Thoracic aorta (tissue), 2 donors: ENCODE data around the gene CHTF18. TPM values are rescaled to one million over a fixed set of nuclear protein-coding genes. Genes with fewer than 3 reads are reported as not detected.

Source experiments
- ATAC-seq: fragments of 150-250 bp; one replicate; pipeline ENCODE4 v1.8.0; 2017; ENCODE audit warnings: low read depth; ENCODE audit not compliant: insufficient number of reproducible peaks, low FRiP score
- DNase-seq: peaks from one replicate; pipeline ENCODE4 v3.0.0-alpha.2; 2020; ENCODE audit warnings: low spot score
- H3K27ac ChIP-seq, 2 donors: fragments of 200-600 bp; sonication (generic); 1 replicate in 1 of 2; 2 replicates in 1 of 2; pipeline ENCODE4 v1.5.1; 2016; ENCODE audit warnings: mild to moderate bottlenecking in 2 of 2, moderate library complexity in 2 of 2
- H3K27me3 ChIP-seq: fragments of 200-600 bp; sonication (generic); replicated peaks from 2 replicates; pipeline ENCODE4 v1.6.0; 2016; ENCODE audit warnings: mild to moderate bottlenecking; ENCODE audit not compliant: insufficient read depth
- H3K36me3 ChIP-seq: fragments of 200-600 bp; sonication (generic); one replicate; pipeline ENCODE4 v1.5.1; 2016
- H3K4me1 ChIP-seq, 2 donors: fragments of 200-600 bp; sonication (generic); 1 replicate in 1 of 2; 2 replicates in 1 of 2; pipeline versions ENCODE4 v1.5.1 to v1.6.0; 2016; ENCODE audit warnings: low read depth in 2 of 2, mild to moderate bottlenecking in 1 of 2; ENCODE audit not compliant: control insufficient read depth in 1 of 2
- H3K4me3 ChIP-seq: fragments of 200-600 bp; sonication (generic); 2 replicates; pipeline ENCODE4 v1.5.1; 2016; ENCODE audit warnings: mild to moderate bottlenecking
- H3K9me3 ChIP-seq: fragments of 200-600 bp; sonication (generic); 2 replicates; pipeline ENCODE4 v1.5.1; 2016
- CTCF ChIP-seq: fragments of 200-600 bp; sonication (generic); IDR thresholded peaks from one replicate; pipeline ENCODE4 v1.5.1; 2019; ENCODE audit warnings: antibody characterized with exemption
- total RNA-seq, 2 donors: library from RNA; depleted of rRNA; stranded (reverse); fragments of >200 nt; gene quantifications; one replicate each; pipeline versions ENCODE4 v1.1.0 to v1.2.3, GENCODE V29; 2016

CHTF18 gene
- total RNA-seq, 2 donors from 2014 or later = 10.2 to 15.4 TPM

DNA sequence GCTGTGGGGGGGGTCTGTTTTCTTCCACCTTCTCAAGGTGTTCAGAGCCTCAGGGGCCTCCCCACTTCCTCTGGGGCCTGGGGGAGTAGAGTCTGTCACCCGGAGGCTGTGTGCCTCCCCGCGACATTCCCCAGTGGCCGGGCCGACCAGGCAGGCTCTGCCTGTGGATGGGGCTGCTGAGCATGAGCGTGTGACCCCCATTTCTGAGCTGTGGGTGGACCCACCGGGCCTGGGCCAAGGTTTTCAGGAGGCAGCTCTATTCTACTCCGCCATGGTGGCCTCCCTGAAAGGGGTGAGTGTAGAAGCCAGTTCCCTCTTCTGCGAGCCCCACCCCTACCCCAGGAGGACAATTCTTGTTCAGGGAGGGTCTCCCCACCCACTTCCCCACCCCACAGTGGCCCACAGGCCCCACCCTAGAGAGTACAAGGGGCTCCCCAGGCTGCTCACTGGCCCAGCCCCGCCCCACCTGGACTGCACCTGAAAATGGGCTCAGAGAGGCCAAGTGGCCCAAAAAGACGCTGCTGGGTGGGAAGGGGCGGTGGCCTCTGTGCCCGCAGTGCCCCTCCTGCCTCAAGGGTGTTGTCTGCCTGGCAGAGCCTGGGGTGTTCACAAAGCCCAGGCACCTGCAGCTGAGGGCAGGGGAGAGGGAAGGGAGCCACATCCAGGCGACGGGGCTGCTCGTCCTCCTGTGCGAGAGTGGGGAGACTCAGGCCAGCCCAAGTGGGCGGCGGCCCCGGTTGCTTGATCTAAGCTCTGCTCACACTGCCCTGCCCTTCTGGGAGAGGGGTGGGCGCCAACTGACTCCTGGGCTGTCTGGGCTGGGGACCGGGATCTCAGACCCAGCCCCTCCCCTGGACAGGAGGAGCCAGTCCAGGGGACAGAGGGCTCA is 26.6 kb upstream of the CHTF18 start:
- Histone ChIP-seq H3K27me3 (no peaks in the 10 kb centered on the region), H3K4me1 (no peaks in the 10 kb centered on the region), H3K36me3 (no peaks in the 10 kb centered on the region), H3K9me3 (no peaks in the 10 kb centered on the region), H3K4me3 (no peak overlapping the region), H3K27ac (no peak overlapping the region)
- no peak for DNase-seq
- TF ChIP-seq CTCF = no peak
- ATAC-seq = no peak

DNA sequence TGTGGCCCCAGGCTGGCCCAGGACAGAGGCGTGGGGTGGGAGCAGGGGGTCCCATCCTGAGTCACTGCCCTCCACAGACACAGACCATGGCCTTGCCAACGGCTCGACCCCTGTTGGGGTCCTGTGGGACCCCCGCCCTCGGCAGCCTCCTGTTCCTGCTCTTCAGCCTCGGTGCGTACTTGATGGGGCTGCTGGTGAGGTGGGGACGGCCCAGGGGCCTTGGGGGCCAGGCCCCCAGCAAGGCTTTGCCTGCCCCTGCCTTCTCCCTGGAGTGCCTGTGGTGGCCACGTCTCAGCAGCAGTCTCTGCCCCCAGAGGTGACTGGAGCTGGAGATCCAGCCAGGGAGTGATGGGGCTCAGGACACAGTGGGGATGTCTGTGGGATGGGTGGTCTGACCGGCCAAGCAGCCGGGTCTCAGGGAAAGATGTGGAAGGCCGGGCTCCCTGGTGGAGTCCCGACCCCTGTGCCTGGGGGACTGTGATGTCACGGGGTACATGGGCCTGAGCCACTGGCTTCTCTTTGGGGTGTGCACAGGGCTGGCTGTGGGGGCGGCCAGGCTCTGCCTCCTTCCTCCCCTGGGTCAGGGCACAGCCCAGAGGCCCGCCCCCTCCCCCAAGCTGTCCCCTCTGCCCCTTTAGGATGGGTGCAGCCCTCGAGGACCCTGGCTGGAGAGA is 25.7 kb upstream of the CHTF18 start:
- ATAC-seq = no peak
- no peak for TF ChIP-seq CTCF
- H3K4me3 ChIP-seq = no peak overlapping the region
- no peak for DNase-seq
- H3K36me3 ChIP-seq = no peaks in the 10 kb centered on the region
- H3K27ac ChIP-seq = no peak overlapping the region
- no peaks in the 10 kb centered on the region for H3K4me1 ChIP-seq
- no peaks in the 10 kb centered on the region for H3K27me3 ChIP-seq
- no peaks in the 10 kb centered on the region for H3K9me3 ChIP-seq

DNA sequence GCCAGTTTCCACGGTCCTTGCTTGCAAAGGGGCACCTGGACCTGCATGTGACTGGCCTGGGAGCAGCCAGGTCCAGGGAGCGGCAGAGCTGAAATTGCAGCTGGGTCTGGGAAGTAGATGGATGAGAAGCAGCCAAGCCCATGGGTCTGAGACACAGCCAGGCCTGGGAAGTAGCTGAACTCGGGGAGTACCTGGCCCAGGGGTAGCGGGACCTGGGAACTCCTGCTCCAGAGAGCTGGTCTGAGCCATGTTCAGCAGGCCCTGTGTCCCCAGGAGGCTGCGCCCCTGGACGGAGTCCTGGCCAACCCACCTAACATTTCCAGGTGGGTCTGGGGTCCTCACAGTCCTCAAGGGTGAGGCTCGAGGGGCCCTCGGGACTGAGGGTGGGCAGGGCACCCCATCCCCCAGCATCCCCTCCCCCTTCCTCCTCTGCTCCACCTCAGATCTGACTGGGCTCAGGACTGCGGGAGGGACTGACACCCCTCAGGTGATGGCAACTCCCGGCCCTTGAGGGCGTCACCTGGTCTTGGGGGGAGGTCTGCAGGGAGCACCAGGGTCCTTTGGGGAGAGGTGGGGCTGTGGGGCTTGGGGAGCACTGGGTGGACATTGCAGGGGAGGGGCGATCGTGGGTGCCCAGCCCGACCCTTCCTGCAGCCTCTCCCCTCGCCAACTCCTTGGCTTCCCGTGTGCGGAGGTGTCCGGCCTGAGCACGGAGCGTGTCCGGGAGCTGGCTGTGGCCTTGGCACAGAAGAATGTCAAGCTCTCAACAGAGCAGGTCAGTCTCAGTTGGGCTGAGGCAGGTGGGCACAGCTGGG is 24.8 kb upstream of the CHTF18 start:
- no peak for ATAC-seq
- no peak overlapping the region for H3K4me3 ChIP-seq
- no peaks in the 10 kb centered on the region for H3K27me3 ChIP-seq
- no peaks in the 10 kb centered on the region for H3K9me3 ChIP-seq
- H3K27ac ChIP-seq = no peak overlapping the region
- no peaks in the 10 kb centered on the region for H3K4me1 ChIP-seq
- DNase-seq = no peak
- no peaks in the 10 kb centered on the region for H3K36me3 ChIP-seq
- TF ChIP-seq CTCF = no peak

GRCh38 chr16:764184-764750 is 24.2 kb upstream of the CHTF18 start:
- DNase-seq (no peak), ATAC-seq (no peak)
- Histone ChIP-seq H3K27ac (no peak overlapping the region), H3K4me3 (no peak overlapping the region), H3K4me1 (no peaks in the 10 kb centered on the region), H3K36me3 (no peaks in the 10 kb centered on the region), H3K9me3 (no peaks in the 10 kb centered on the region), H3K27me3 (no peaks in the 10 kb centered on the region)
- TF ChIP-seq CTCF = no peak
